ENCODE results near the gene ARHGAP8.

DNA sequence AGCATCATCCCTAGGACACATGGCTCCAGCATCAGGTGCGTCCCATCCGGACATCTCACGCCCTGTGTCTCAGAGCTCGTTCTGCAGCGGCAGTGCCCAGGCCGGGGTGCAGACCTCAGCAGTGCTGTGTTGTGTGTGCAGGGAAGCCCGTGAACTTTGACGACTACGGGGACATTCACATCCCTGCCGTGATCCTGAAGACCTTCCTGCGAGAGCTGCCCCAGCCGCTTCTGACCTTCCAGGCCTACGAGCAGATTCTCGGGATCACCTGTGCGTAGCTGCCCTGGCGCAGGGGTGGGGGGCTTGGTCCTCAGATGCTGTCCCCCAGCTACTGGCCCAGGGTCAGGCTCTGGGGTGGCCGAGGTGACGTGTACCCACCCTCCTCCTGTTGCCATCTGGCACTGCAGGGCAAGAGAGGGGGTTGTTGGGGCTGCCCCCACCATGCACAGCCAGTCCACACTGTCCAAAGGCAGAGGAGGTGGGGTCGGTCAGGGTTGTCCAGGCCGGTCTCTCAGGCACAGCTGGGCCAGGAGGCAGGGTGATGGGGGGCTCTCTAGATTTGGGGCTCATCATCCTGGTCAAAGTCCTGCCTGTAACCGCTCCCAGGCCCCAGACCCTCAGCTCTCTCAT is 96.5 kb downstream of the ARHGAP8 start:
- TF ChIP-seq GATA2 (IDR thresholded peaks at IDR 0.05; ENCODE audit: insufficient read depth, insufficient read length, low read depth, low read length) (no peak), POLR2A (IDR thresholded peaks at IDR 0.05; ENCODE audit: low read depth, low read length) (no peak), CTCF (IDR thresholded peaks at IDR 0.05; ENCODE audit: extremely low read depth in 1 of 2, insufficient read depth in 1 of 2, low read depth in 1 of 2, low read length in 2 of 2) (no peak)
